C4-2B (cell line): ENCODE measurements around the gene CXCR3.

Experiments
- H3K27ac ChIP-seq: fragments of 450-650 bp; 2 replicates; pipeline ENCODE4 v1.5.1; 2017
- ZFX ChIP-seq: fragments of 450-650 bp; IDR thresholded peaks from 2 replicates; pipeline ENCODE4 v1.6.1; 2017
- TF ChIP-seq, protein P1 (sequence below): fragments of 450-650 bp; conservative IDR thresholded peaks from 2 replicates; pipeline ENCODE4 v1.5.1; 2017; ENCODE audit warnings: mild to moderate bottlenecking

Gene CXCR3

DNA sequence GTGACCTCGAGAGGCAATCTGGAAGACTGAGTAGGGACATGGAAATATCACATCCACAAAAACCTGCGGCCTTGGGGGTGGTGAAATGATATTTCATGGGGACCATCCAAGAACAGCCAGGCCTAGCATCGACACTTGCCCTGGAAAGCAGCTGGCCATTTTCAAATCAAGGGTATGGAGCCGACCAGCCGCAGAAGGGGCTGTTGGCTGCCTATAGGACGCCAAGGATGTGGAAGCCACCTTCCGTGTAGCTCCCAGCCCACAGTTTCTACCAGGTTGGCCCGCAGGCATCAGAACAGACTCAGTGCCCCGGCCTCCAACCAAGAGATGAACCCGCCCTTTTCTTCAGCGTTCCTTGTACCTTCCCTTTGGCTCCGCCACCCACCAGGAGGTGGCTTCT, 43.6 kb upstream of the CXCR3 start:
- no peak overlapping the region for H3K27ac ChIP-seq
- no peak for TF ChIP-seq ZFX
- TF ChIP-seq, protein P1, sequence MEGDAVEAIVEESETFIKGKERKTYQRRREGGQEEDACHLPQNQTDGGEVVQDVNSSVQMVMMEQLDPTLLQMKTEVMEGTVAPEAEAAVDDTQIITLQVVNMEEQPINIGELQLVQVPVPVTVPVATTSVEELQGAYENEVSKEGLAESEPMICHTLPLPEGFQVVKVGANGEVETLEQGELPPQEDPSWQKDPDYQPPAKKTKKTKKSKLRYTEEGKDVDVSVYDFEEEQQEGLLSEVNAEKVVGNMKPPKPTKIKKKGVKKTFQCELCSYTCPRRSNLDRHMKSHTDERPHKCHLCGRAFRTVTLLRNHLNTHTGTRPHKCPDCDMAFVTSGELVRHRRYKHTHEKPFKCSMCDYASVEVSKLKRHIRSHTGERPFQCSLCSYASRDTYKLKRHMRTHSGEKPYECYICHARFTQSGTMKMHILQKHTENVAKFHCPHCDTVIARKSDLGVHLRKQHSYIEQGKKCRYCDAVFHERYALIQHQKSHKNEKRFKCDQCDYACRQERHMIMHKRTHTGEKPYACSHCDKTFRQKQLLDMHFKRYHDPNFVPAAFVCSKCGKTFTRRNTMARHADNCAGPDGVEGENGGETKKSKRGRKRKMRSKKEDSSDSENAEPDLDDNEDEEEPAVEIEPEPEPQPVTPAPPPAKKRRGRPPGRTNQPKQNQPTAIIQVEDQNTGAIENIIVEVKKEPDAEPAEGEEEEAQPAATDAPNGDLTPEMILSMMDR, result no peak

DNA sequence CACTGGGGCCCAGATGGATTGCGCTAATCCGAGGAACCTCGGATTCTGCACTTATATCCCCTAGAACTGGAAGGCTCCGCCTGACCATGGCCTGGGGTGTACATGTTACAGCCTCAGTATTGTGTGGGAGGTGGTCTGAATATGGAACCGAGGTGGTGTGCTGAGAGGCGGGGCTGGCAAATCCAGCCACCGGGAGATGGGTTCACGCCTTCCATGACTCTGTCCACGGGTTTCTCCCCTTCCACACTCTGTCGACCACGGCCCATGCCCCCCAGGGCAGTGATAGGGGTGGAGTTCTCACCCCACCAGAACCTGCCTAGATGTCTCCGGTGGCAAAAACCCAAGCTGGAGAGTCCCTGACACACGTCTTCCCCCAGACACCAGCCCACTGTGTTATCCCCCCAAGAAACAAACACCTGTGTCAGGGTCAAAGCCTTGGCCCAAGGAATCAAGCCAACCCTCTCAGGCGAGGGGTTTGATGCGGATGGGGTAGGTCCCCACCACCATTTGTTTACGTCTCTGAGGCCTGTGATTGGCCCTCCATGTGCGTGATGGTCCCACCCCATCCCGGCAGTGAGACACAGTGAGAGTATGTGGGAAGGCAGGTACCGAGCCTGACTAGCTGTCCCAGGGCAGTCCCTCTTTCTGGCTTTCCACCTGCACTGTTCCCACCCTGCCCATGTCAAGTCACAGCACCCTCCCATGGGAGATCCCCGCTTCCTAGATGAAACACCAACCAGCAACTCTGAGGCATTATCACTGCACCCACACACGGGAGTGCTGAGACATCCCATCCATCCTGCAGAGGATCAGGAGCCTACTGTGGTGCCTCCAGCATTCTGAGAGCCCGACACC, 42.5 kb upstream of the CXCR3 start:
- no peak for TF ChIP-seq ZFX
- TF ChIP-seq, protein P1, result no peak
- H3K27ac ChIP-seq, result no peak overlapping the region

DNA sequence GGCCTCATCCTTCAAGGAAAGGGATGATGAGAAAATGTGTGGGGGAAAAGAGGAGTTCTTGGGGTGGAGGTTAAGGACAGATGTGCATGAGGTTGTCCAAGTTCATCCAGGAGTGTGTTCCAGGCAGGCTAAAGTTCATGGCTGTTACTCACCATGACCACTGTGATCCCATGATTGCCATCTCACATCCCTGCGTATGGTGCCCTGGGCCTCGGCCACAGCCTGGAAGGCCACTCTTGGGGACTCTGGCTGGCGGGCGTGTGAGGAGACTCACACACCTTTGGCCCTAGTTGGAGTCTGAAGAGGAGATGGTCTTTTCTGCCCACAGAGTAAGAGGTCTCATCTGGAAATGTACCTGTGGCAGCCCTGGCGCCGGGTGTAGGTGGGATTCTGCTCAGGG, 41.6 kb upstream of the CXCR3 start:
- H3K27ac ChIP-seq, result no peak overlapping the region
- no peak for TF ChIP-seq ZFX
- TF ChIP-seq, protein P1, result no peak

DNA sequence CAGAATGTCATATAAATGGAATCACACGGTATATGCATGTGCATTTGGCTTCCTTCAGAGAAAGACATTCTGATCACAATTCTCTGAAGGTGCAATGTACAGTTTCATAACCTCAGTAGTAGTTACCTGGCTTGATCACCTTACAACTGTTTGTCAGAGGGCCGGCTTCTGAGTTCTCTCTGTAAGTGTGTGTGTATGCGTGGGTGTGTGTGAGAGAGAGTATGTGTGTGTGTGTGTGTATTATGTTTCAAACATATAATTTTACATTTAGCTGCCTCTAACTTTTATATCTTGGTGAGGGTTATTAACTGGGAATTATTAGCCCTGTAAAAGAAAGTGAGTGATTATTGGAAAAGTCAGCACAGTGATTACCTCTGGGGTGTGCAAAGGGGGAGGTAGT, 41.0 kb upstream of the CXCR3 start:
- H3K27ac ChIP-seq, result no peak overlapping the region
- TF ChIP-seq, protein P1, result no peak
- TF ChIP-seq ZFX, result no peak

DNA sequence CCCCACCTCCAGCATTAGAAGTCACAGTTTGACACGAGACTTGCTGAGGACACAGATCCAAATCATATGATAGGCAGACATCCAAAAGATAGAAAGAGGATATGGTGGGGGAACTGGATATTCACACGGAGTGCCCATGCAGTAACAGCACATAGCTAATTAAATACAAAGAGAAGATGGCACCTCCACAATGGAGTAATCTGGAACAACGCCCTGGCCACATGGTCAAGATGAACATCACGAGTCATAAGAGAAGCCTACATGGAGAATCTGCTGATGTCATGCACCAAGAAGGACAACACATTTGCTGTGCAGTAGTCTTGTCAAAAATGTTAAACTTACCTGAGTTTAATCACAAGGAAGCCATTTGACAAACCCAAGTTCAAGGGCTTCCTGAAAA, 39.0 kb upstream of the CXCR3 start:
- TF ChIP-seq, protein P1, result no peak
- no peak for TF ChIP-seq ZFX
- no peak overlapping the region for H3K27ac ChIP-seq

DNA sequence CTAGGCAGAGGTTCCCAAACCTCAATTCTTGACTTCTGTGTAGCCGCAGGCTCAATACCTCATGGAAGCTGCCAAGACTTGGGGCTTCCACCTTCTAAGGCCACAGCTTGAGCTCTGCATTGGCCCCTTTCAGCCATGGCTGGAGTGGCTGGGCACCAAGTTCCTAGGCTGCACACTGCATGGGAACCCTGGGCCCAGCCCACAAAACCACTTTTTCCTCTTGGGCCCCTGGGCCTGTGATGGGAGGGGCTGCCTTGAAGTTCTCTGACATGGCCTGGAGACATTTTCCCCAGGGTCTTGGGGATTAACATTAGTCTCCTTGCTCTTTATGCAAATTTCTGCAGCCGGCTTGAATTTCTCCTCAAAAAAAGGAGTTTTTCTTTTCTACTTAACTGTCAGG, 35.0 kb upstream of the CXCR3 start:
- TF ChIP-seq ZFX, result no peak
- H3K27ac ChIP-seq, result no peak overlapping the region

DNA sequence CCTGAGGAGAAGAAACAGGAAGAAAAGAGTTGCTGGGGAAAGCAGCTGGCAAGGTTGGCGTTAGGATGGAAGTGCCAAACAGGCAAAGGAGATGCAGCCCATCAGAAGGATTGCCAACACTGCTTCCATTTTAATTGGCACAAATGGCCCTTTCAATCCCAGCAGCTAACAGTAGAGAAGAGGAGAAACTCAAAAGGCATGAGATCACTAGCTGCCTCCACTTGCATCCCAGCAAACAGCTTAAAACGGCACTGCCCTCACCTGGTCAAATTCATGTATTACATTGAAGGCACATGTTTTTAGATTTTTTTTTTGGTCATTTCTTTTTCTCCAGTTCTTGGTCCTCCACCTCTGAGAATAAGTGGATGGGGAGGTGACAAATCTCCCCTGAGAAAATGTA, 34.1 kb upstream of the CXCR3 start:
- TF ChIP-seq ZFX, result no peak
- TF ChIP-seq, protein P1, result peak; percentile 71
- no peak overlapping the region for H3K27ac ChIP-seq
